ENCODE measurements around the gene RINT1.
"Not testable (repeated sequence)": the region's sequence is repeated elsewhere in the genome, so short reads cannot be mapped to it uniquely, and the experiment has no call there.

The RINT1 gene

GRCh38 chr7:105502173-105502572 lies 29.8 kb upstream of the RINT1 start:
- DNase-seq (ENCODE audit: extremely low spot score), result no peak
- TF ChIP-seq FOXK2 (IDR thresholded peaks at IDR 0.05), result no peak
- no peak for TF ChIP-seq SUZ12 (IDR thresholded peaks at IDR 0.05)
- TF ChIP-seq PKNOX1 (IDR thresholded peaks at IDR 0.05), result no peak
- TF ChIP-seq LEF1 (IDR thresholded peaks at IDR 0.05; ENCODE audit: borderline replicate concordance), result no peak
- no peak for TF ChIP-seq CTBP1 (IDR thresholded peaks at IDR 0.05; ENCODE audit: borderline replicate concordance)
- TF ChIP-seq TARDBP (IDR thresholded peaks at IDR 0.05), result no peak
- TF ChIP-seq ELF4 (IDR thresholded peaks at IDR 0.05), result no peak
- TF ChIP-seq ZNF384 (IDR thresholded peaks at IDR 0.05), result no peak
- no peak for TF ChIP-seq BHLHE40 (IDR thresholded peaks at IDR 0.05; ENCODE audit: borderline replicate concordance)
- no peak for TF ChIP-seq L3MBTL2 (conservative IDR thresholded peaks at IDR 0.05)
- no peak for TF ChIP-seq FOXA1 (IDR thresholded peaks at IDR 0.05)
- TF ChIP-seq HDGF (IDR thresholded peaks at IDR 0.05; ENCODE audit: borderline replicate concordance), result no peak
- no peak for TF ChIP-seq FOXM1 (IDR thresholded peaks at IDR 0.05; ENCODE audit: borderline replicate concordance)
- no peak for TF ChIP-seq ARNT (IDR thresholded peaks at IDR 0.05)
- ChIA-PET POLR2A (no interaction called here), CTCF (no interaction called here)

- ChIA-PET CTCF (no interaction called here), POLR2A (no interaction called here)
- TF ChIP-seq ARNT (IDR thresholded peaks at IDR 0.05) (no peak), TARDBP (IDR thresholded peaks at IDR 0.05) (no peak), BHLHE40 (IDR thresholded peaks at IDR 0.05; ENCODE audit: borderline replicate concordance) (no peak), SP1 (IDR thresholded peaks at IDR 0.05) (no peak), CTBP1 (IDR thresholded peaks at IDR 0.05; ENCODE audit: borderline replicate concordance) (no peak), PKNOX1 (IDR thresholded peaks at IDR 0.05) (no peak)
Observed at GRCh38 chr7:105512415-105512814, 19.6 kb upstream of the RINT1 start.

GRCh38 chr7:105512926-105513526 lies 19.0 kb upstream of the RINT1 start:
- POLR2A ChIA-PET, result interaction anchor here (1.0 kb wide), 1 partner anchor 8 kb away, joined by 3 read pairs; no protein-coding TSS in a partner anchor

More at GRCh38 chr7:105512415-105512814, 19.6 kb upstream of the RINT1 start:
- no peak for DNase-seq (ENCODE audit: extremely low spot score)

GRCh38 chr7:105515610-105516009 lies 16.4 kb upstream of the RINT1 start:
- CTCF ChIA-PET; DNase-seq (ENCODE audit: extremely low spot score); POLR2A ChIA-PET: not testable (repeated sequence)

More at GRCh38 chr7:105512926-105513526, 19.0 kb upstream of the RINT1 start:
- no peak for DNase-seq (ENCODE audit: extremely low spot score)
- TF ChIP-seq LEF1 (IDR thresholded peaks at IDR 0.05; ENCODE audit: borderline replicate concordance) (no peak), ZNF384 (IDR thresholded peaks at IDR 0.05) (no peak), HDGF (IDR thresholded peaks at IDR 0.05; ENCODE audit: borderline replicate concordance) (no peak), SUZ12 (IDR thresholded peaks at IDR 0.05) (no peak), ELF4 (IDR thresholded peaks at IDR 0.05) (no peak), NFRKB (IDR thresholded peaks at IDR 0.05) (no peak)
- CTCF ChIA-PET, result no interaction called here

- CTCF ChIA-PET, result interaction anchor here (0.6 to 2.0 kb wide), 2 partner anchors 12 to 27 kb away, joined by 3 to 7 read pairs; partner anchors contain the start of gene RINT1
- no peak for TF ChIP-seq ZNF384 (IDR thresholded peaks at IDR 0.05)
- no peak for TF ChIP-seq SUZ12 (IDR thresholded peaks at IDR 0.05)
- no peak for TF ChIP-seq SP1 (IDR thresholded peaks at IDR 0.05)
- no peak for TF ChIP-seq BHLHE40 (IDR thresholded peaks at IDR 0.05; ENCODE audit: borderline replicate concordance)
- TF ChIP-seq LEF1 (IDR thresholded peaks at IDR 0.05; ENCODE audit: borderline replicate concordance), result no peak
- no peak for TF ChIP-seq HDGF (IDR thresholded peaks at IDR 0.05; ENCODE audit: borderline replicate concordance)
- TF ChIP-seq FOXA1 (IDR thresholded peaks at IDR 0.05), result no peak
- no peak for TF ChIP-seq NFRKB (IDR thresholded peaks at IDR 0.05)
- no peak for TF ChIP-seq FOXM1 (IDR thresholded peaks at IDR 0.05; ENCODE audit: borderline replicate concordance)
- POLR2A ChIA-PET, result interaction anchor here (3.5 kb wide), 1 partner anchor 12 kb away, joined by 16 read pairs; the partner anchor contains the start of gene RINT1
- DNase-seq (ENCODE audit: extremely low spot score), result no peak
Observed at GRCh38 chr7:105519353-105519752, 12.6 kb upstream of the RINT1 start.

GRCh38 chr7:105520620-105521019 lies 11.4 kb upstream of the RINT1 start:
- ChIA-PET POLR2A (interaction anchor here (0.6 to 3.5 kb wide), 3 partner anchors 7 to 11 kb away, joined by 3 to 16 read pairs (median 4); partner anchors contain the start of gene RINT1), CTCF (interaction anchor here (1.0 kb wide), 1 partner anchor 11 kb away, joined by 3 read pairs; the partner anchor contains the start of gene RINT1)
- not testable (repeated sequence) for DNase-seq (ENCODE audit: extremely low spot score)

- ChIA-PET CTCF (interaction anchor here (1.0 kb wide), 1 partner anchor 11 kb away, joined by 3 read pairs; the partner anchor contains the start of gene RINT1), POLR2A (interaction anchor here (0.6 to 3.5 kb wide), 3 partner anchors 8 to 10 kb away, joined by 3 to 16 read pairs (median 4); partner anchors contain the start of gene RINT1)
- peak; percentile 93 for TF ChIP-seq L3MBTL2 (conservative IDR thresholded peaks at IDR 0.05)
- no peak for TF ChIP-seq LEF1 (IDR thresholded peaks at IDR 0.05; ENCODE audit: borderline replicate concordance)
- peak; percentile 52 for DNase-seq (ENCODE audit: extremely low spot score)
Observed at GRCh38 chr7:105521027-105521716, 10.8 kb upstream of the RINT1 start.

Data from HEK293T (cell line).